Stimulated activated CD8-positive, alpha-beta memory T cell treated with anti-CD3 and anti-CD28 coated beads, Interleukin-15, amount 100 ng/mL, for 1 hour (primary cell): Measurements from ENCODE around the gene SCRN1.
"Not testable (repeated sequence)": the region's sequence is repeated elsewhere in the genome, so short reads cannot be mapped to it uniquely, and the experiment has no call there.

Experiments
- DNase-seq: peaks from one replicate; pipeline ENCODE4 v3.0.0-alpha.2; 2020; ENCODE audit warnings: low read depth

Gene SCRN1

DNA sequence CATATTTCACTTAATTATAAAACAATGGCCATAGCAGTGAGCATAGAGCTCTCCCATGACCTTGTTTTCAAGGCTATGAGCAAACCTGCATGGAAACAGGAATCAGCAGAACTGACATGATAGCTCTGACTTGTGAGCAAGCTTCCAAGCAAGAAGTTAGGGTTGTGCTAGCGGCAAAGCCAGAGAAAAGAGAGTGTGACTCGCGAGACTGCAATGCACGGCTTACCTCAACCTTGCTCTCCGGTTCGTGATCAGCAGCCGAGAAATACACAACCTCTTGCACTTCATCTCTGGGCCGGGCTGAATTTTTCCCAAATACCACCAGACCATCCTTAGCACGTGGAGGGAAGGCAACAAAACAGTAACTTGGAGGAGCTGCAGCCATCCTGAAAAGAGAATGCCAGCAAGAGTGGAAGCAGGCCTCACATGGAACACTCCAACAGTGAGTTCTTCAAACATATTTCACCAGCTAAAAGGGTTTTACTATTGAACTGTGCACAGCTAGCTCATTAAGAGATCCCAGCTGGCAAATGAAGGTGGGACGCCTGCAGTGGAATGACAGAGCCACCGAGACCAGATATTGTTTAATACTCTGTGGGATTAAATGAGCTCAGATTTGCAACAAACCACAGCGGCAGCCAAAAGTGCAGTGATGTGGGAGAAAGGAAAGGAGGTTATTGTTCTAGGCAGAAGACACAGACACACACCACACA is 20.8 kb downstream of the SCRN1 start:
- no peak for DNase-seq

DNA sequence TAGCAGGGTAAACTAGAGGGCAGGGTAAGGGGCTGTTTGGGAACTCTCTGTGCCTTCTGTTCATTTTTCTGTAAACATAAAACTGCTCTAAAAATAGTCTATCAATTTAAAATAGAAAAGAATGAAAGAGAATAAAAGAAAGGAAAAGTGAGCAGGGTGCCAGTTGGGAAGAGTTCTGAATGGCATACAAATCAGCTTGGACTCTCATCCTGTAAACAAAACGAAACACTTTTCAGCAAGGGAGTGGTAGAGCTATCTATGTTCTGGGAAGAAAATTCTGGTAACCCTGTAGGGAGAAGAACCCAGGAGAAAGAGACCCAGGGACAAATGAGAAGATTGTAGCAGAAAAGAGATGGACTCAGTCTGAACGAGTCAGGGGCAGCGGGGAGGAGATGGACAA is 24.6 kb downstream of the SCRN1 start:
- DNase-seq, result no peak

DNA sequence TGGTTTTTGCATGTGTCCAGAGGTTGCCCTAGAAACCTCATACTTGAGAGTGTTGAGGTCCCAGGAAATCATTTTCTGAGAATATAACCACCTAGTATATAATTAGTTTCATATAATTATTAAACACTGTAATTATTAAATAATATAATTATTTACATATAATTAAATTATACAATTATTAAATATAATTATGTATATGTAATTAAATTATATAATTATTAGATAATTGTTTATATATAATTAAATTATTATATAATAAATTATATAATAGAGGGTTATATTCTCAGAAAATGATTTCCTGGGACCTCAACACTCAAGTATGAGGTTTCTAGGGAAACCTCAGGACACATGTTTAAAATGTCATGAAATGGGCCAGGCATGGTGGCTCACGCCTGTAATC is 27.6 kb downstream of the SCRN1 start:
- no peak for DNase-seq

GRCh38 chr7:29961611-29962010 is 28.0 kb downstream of the SCRN1 start:
- not testable (repeated sequence) for DNase-seq

DNA sequence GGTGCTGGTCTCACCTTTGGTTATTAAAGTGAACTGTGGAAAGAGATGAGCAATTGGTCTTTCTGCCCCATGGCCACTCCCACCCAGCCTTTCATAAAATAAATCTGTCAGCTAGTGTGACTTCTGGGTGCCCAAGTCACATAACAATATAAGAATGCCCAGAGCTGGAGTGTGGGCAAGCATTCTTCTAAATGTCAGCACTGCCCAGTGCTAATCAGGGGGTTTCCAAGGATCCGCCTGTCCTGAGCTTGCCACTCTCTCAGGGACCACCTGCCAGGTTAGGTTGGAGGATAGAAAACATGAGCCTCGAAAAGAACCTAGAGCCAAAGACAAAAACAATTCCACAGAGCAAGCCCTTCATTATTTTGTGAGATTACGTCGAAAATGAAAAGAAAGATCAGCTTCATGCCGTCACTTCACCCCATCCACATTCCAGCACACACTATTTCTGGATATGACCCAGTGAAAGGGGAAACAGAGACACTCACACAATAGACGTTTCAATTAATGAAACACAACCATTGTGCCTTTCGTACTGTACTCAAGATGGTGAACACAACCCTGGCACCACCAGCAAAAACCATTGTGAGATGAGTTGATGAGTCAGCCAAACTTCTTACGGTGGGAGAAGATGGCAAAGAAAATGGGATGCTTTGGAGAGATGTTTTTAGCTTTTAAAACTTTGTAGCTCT is 30.8 kb downstream of the SCRN1 start:
- no peak for DNase-seq

GRCh38 chr7:29957521-29958310 is 31.9 kb downstream of the SCRN1 start:
- no peak for DNase-seq

DNA sequence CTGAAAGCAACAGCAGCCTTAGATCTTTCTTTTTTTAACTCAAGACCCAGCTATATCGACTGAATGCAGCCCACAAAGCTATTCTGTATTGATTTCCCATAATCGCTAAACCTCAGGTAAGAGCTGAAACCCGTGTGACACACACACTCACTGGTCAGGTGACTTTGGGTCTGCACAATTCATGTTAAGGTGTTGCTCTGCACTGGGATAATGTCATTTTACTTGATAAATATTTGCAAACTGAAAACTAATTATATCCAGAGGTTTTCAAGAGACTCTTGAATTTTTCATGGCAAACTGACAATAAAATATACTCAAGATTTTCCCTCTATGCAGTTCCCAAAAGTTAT is 33.1 kb downstream of the SCRN1 start:
- no peak for DNase-seq

DNA sequence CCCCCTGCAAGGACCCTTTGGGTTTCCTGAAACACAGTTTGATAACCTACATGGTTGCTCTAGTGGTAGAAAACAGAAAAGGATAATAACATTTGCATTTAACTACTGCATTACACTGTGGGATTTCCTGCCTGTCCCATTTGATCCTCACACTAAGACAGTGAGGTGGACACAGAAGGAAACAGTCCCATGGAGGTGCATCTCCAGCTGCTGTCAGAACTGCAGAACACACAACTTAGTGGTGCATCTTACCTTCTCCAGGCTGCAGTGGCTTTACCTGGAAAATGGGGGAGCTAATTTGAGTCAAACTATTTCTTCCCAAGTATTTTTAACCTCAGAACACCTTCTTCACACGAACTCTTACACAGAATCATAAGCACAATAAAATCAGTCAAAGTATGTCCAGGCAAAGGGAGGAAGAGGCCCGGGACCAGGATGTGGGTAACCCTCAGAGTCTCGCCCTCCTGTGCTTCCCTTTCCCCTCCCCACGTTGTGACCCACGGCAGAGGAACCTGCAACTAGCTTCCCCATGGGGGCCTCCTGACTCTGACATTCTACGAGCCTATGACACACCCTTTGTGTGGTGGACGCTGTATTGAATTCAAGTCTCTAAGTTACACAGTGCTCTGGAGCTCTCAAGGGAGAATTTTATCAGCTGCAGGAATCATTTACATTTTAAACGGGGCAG is 33.7 kb downstream of the SCRN1 start:
- no peak for DNase-seq

DNA sequence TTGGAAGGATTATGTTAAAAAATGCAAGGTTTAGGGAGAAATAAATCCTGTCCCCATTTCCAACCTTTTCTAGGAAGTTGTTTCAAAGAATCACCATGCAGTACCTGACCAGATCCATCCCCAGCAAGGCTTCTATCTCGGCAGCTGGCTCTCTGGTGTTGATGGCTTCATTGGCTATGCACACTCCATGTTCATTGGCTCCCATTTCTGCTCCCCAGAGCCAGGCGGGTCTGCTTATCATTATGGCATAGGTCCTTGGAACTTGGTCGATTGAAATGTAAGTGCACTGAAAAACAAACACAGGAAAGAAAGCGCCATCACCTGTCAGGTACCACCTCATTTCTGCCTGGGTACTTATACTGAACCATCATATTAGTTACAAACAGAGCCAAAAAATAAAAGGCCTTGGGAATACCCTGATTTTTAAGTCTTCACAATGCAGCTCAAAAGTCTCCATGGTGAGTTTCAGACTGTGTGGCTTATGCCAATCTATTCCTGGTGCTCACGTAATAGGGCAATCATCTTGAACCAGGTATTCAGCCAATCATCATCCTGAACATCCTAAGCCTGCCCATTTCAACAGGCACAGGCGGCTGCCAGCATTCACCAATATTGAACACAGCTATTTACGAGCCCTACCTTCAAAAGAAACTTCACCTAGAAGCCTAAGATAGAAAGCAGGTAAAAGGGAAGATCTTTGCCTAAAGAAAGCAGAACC is 34.4 kb downstream of the SCRN1 start:
- no peak for DNase-seq

- no peak for DNase-seq
Observed at GRCh38 chr7:29953726-29954347, 35.8 kb downstream of the SCRN1 start.

DNA sequence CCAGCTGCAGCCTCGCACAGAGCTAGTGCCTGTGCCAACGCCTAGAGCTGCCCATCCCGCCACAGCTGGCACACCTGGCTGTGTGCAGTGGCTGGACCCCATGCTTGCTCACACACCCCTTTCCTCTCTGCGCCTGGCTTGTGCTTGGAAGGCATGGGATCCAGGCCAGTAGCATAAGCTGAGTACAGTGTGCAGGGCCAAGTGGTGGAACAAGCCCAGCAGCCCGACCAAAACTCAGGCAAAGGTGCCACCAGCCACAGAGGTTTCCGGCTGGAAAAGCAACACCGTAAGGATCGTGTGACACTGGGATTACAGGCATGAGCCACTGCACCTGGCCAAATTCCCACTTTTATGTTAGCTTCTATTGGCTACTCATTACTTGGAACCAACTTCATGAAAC is 38.4 kb downstream of the SCRN1 start:
- DNase-seq, result no peak

DNA sequence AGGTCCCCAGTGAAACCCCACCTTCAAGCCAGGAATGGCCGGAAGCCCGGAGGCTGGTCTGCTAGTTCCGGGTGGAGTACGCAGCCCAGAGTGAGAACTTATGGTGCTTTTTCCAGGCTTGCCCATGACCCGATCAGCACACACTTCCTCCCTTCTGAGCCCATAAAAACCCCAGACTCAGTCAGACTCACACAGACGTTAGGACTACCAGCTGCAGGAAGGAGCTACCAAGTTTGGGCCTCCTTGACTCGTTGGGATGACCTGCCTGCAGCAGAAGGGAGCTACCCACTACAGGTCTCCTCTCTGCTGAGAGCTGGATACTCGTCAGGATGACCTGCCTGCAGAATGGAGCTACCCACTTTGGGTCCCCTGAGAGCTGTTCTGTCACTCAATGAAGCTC is 39.1 kb downstream of the SCRN1 start:
- no peak for DNase-seq

DNA sequence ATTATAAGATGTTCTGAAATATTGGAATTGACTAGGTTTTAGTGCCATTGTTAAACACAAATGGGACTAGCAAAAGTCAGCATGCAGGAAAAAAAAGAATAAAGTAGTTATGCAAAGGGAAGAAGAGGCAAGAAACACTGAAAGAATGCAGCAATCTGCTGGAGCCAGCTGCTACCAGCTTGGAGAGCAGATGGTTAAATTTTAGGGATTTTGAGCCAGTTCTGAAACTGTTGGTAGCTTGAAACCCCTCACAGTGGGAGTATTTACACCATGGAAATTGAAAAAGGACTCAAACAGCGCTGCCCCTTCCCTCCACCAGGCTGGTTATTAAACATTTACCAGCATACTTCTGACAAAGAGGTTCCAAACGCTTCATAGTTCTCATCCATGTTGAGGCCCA is 41.0 kb downstream of the SCRN1 start:
- DNase-seq, result no peak

- no peak for DNase-seq
Observed at GRCh38 chr7:29946428-29947186, 43.0 kb downstream of the SCRN1 start.

DNA sequence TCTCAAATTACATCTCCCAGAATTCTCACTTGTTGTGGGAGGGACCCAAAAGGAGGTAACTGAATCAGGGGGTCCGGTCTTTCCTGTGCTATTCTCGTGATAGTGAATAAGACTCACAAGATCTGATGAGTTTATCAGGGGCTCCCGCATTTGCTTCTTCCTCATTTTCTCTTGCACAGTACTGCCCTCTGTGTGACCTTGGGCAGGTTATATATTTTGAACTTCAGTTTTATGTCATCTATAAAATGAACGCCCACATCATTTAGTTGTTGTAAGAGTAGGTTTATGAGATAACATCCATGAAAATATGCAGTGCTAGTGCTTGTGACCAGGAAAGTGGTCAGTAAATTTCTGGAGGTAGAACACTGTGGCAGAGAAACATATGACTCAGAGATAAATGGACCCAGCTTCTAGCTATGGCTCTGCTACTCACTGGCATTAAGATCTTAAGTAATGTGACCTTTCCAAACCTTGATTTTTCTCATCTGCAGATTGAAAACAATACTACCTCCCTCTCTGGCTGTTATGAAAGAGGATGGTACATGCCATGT is 44.3 kb downstream of the SCRN1 start:
- no peak for DNase-seq

DNA sequence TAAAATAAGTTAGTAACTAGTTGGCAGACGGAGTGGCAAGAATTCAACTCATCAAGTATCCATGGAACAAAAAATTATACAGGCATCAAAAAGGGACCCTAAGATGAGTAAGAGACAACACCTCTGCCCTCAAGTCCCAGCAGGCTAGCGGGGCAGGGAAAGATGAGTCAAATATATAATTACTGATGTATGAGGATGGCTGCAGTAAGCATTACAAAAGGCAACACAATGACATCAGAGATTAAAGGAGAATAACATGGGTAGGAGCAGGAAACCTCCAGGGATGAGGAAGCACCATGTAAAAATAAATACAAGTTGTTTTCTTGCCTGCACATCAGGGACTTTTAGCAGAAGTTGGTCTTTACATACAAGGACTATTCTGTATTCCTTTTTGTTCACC is 49.4 kb downstream of the SCRN1 start:
- DNase-seq, result no peak

GRCh38 chr7:29937132-29937531 is 52.5 kb downstream of the SCRN1 start:
- DNase-seq, result no peak

DNA sequence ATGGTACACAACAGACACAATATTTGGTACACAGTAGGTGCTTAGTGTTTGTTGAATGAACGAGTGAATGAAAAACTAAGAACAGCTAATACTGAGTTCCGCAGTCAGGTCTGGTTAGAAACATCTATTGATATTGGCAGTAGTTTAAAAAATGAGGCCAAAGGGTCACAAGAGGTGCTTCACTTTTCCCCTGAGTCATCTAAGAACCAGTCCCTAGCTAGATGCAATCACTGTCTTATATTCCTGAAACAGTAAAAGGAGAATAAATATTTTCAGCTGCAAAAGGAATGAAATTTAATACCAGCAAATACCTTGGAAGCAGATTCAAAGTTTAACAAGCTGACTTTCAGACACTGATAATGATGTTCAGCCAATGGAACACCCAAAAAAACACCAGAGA is 54.5 kb downstream of the SCRN1 start:
- no peak for DNase-seq

DNA sequence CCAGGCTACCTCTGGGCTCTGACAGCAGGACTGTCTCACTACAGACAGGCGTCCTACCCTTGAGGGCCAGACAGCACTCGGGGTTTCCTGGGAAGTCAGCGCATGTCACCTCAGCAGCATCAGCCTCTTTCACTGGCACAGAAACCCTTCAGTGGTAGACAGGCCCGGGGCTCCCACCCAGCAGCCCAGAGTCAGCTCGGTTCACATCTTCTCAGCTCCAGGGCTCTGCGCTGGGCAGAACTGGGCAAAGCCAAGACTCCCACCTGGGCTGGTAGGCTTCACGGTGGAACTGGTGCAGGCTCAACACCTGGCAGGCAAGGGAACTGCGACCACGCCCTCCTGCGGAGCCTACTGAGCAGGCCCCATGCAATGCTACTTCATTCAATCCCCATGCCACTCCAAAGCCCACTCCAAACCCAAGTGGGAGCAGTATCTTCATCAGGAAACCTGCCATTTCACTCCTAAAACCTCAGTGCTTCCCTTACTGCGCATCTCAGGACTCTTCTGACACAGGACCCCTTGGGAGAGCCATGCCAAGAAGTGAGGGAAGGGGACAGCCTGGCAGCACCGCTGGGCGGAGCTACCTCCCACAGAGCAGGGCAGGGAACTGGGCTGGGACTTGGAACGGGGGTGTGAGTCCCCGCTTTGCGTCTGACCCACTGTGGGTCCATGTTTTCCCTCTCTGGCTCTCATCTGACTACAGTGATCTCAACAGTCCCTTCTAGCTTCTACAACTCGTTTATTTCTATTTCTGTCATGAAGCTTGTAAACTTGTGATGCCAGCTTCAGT is 60.4 kb downstream of the SCRN1 start:
- no peak for DNase-seq

- DNase-seq, result no peak
Observed at GRCh38 chr7:29926741-29927140, 62.9 kb downstream of the SCRN1 start.
